NCI-H146 treated with DMSO at 0.1 percent for 48 hours (cell line): ENCODE results near the gene INSC.

Source experiments
- DNase-seq: peaks from one replicate; lab custom pipeline; 2025; ENCODE audit not compliant: unreplicated experiment; lab: John Stamatoyannopoulos, UW

INSC gene

GRCh38 chr11:15107730-15108515 is 6.8 kb upstream of the INSC start:
- DNase-seq = no peak

DNA sequence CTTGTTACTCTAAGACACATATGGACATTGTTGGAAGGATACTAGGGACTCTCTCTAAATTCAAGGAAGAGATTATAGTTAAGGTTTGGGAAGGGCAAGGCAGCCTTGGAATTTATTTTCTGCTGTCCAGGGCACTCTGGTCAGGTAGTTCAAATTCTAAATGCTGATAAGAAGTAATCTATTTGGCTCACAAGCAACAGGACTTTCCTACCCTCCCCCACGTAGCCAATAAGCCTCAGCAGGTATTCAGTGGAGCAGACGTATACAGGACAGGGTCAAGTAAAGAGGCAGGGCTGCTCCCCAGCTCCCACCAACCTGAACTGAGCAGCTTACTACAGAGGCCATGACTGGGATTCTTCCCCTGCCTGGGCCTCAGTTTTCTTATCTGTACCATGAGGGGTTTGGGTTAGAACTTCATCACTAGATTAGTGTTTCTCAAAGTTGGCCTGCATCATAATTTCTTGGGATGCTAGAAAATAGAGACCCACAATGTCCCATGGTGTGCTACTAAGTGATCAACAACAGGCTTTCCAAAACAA is 6.1 kb upstream of the INSC start:
- DNase-seq = no peak

GRCh38 chr11:15109602-15110001 is 5.1 kb upstream of the INSC start:
- no peak for DNase-seq

- DNase-seq = no peak
These were observed 3.5 kb upstream of the INSC start for GRCh38 chr11:15111215-15111614.

DNA sequence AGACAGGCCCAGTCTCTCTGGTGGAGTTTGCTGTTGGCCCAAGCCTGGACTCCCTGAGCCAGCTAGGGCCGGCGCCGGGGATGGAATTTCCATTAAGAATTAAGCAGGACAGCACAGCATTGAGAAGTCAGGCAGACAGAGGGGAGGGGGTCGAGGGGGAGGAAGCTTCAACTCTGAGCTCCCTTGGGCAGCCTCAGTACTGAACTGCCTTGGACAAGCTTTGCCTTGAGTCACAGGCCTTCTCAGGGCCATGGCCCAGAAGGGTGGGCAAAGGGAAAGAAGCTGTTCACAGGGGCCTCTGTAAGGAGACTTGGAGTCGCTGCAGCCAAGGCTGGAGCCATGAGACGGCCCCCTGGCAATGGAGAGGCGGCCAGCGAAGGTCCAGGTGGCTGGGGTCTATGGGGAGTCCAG is 2.6 kb upstream of the INSC start:
- no peak for DNase-seq

DNA sequence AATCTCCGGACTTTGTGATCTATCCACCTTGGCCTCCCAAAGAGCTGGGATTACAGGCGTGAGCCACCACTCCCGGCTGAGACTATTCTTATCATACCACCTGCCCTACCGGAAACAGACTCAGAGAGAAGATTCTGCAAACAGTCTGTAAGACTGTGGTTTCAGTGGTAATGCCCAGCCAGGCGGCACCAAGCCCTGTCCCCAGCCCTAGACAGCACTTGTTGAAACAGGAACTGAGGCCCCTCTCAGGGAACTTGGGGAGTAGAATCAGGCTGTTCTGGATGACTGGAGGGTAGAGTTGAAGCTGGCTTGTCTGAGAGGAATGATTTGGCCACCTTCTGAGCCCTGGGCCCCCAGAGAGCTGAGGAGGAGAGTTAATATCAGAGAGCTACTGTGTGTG is 1.3 kb upstream of the INSC start:
- no peak for DNase-seq

- no peak for DNase-seq
These were observed 963 bp downstream of the INSC start for GRCh38 chr11:15115686-15116085.

- no peak for DNase-seq
These were observed 3.0 kb downstream of the INSC start for GRCh38 chr11:15117751-15118150.

GRCh38 chr11:15118431-15118830 is 3.7 kb downstream of the INSC start:
- DNase-seq = no peak

DNA sequence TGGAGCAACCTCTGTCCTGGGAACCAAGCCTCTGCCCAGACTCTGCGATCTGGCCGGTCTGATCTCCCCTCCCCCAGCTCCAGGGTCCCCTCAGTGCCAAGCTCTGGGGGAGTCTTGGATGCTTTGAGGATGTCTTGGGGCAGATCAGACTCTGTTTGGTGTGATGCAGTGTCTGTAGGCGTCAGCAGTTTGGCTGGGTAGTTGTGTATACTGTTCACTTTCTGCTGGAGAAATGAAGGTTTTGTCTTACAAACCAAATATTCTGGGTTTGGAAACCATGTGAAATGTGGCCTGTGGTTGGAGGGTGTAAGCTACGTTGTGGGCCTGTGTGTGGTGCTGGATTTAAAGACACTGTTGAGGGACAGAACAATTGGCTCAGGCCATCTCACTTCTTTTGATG is 4.6 kb downstream of the INSC start:
- no peak for DNase-seq

- no peak for DNase-seq
These were observed 5.1 kb downstream of the INSC start for GRCh38 chr11:15119826-15120225.

DNA sequence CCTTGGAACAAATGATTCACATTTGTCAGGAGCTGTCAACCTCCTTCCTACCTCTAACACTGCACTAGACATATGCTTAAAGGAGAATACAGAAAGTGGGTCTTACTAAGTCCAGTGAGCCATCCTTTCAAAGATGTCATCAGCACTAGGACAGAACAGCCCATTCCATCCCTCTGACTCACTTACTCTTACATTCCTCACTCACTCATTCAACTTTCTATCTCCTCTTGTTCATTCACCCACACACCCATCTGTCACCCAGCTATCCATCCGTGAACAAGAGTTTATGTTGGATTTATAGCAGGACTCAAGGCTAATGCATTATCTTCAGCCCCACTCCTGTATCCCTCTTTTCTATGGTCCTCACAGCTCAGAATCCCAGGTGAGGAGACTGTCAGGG is 9.1 kb downstream of the INSC start:
- no peak for DNase-seq

GRCh38 chr11:15124528-15124927 is 9.8 kb downstream of the INSC start:
- DNase-seq = no peak

DNA sequence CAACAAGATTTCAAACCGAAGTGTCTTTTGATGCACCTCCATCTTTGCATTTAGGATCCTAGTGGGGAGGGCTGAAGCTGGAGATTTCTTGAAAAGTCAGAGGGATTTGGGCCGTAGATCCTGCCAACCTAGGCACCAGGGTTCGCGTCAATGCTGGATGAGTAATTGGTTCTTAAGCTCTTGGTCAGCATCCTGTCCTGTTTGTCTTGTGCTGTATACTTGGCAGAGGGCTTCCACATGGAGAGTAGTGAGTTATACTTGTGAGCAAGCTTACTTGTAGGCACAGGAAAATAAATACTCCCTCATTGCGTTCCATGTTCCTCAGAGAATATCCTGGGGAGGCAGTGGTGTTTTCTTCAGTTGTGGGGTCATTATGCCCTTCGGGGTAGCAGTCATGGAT is 12.6 kb downstream of the INSC start:
- no peak for DNase-seq

- no peak for DNase-seq
These were observed 13.9 kb downstream of the INSC start for GRCh38 chr11:15128621-15129020.

DNA sequence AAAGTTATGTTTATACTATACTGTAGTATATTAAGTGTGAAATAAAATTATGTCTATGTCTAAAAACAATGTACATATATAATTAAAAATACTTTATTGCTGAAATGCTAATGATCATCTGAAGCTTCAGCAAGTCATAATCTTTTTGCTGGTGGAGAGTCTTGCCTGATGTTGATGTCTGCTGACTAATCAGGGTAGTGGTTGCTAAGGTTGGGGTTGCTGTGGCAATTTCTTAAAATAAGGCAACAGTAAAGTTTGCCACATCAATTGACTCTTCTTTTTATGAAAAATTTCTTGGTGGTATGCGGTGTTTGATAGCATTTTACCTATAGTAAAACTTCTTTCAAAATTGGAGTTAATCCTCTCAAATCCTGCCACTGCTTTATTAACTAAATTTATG is 21.4 kb downstream of the INSC start:
- DNase-seq = no peak

DNA sequence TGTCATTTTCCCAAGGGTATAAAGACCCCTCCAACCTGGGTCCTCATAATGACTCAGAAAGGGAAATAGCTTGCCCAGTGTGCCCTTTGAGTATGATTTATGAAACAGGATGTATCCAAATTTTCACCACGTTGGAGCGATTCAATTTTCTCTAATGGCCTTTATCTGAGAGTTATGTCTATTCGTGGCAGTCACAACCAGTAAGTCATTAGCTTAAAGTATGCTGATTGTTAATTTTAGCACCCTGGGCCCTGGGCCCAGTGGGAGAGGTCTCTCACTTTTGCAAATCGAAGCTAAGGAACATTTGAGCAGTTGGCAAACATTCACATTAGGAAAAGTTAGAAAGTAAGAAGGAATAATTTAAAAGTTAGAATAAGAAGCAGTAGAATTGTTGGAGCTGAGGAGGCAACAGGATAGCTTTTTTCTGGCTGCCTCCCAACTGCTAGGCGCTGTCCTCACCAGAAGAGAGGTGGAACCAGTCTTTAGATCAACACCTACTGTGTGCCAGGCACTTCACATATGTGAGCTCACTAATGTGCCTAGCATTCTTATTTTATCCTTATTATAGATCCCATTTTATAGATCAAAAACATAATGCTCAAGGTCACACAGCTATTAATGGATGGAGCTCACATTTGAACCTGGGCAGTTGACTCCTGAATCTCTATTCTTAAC is 24.5 kb downstream of the INSC start:
- DNase-seq = no peak

DNA sequence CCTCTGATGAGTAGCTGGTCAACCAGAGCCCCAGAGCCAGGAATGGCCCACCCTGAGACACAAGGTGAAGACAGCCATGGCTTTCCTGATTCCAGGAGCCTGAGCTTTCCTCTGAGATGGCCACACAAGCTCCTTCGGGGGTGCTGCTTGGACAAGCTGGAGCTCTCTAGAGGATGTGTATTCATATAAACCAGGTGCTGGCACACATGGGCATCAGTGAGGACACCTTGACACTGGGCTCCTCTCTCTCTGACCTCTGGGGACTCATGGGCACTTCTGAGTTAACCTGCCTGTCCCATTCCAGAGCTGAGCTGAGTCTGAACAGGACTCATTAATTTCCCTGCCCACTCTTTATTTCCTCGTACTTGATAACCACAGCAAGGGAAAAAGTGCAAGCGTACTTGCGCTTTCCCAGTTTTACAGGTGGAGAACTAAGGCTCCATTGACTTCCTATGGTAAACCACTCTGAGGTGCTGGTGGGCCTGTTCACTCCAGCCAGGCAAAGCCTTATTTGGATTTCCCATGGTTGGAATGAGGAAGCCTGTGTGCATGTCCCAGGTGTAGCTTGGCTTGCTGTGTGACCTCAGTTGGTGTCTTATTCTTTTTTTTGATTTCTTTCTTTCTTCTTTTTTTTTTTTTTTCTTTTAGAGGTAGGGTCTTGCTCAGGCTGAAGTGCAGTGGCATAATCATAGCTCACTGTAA is 25.4 kb downstream of the INSC start:
- no peak for DNase-seq

- DNase-seq = no peak
These were observed 26.7 kb downstream of the INSC start for GRCh38 chr11:15141381-15141780.

DNA sequence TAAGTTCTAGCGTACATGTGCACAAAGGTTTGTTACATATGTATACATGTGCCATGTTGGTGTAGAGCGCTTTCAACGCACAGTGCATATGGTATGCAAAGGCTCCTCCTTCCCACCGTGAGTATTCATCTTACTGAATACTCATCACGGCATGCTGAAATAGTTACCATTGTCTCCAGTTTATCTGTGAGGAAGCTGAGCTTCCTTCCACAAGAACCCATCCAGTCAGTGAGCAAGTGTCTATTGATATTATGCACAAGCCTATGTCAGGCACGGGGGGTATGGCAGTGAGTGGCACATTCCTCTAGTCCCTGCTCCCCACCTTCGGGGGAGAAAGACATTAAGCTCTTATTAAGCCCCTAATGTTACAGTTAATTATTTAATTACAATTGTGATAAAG is 28.1 kb downstream of the INSC start:
- DNase-seq = no peak

GRCh38 chr11:15143855-15144254 is 29.1 kb downstream of the INSC start:
- no peak for DNase-seq

- DNase-seq = no peak
These were observed 29.6 kb downstream of the INSC start for GRCh38 chr11:15144347-15144746.
